ENCODE measurements around the gene EHBP1. TPM values are rescaled to one million over a fixed set of nuclear protein-coding genes. Genes with fewer than 3 reads are reported as not detected.

Gene EHBP1
- total and polyA plus RNA-seq, 4 experiments from 2014 or later, result 9.2 to 31.9 (median 21.0) TPM

DNA sequence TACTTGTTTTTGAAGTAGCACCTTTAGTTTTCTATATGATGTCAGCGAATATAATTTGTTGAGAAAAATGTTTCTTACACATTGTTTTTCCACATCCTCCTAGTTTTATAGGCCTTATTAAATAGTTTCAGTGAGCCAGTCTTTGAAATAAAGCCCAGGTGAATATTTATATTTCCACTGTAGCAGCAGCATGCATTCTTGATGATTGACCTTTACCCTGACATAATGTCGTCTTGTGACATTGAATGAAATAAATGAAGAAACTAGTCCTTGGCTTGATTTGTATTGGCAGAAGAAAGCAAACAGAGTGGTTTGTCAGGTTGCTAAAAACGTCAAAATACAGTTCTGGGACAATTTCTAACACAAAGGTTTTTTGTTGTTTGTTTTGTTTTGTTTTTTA is 84.4 kb downstream of the EHBP1 start:
- no peak overlapping the region for H3K4me3 Mint-ChIP-seq
- no peaks in the 10 kb centered on the region for H3K27me3 Mint-ChIP-seq
- intact Hi-C loops (cut with micrococcal nuclease), result loop anchor here (5.0 kb wide), 1 partner anchor 637 kb away; no protein-coding TSS in a partner anchor
- peaks cover 0 to 4% (median 0%) of the 10 kb centered on the region in 4 donors for H3K4me1 Mint-ChIP-seq
- Histone ChIP-seq H3K4me3 (ENCODE audit: low read length in 2 of 2) (no peak overlapping the region), H3K4me1 (ENCODE audit: insufficient read depth, low read length) (no peaks in the 10 kb centered on the region), H3K36me3 (ENCODE audit: insufficient read depth, low read length) (no peaks in the 10 kb centered on the region), H3K9me3 (ENCODE audit: control insufficient read depth in 1 of 2, low read length in 2 of 2) (no peaks in the 10 kb centered on the region), H3K27ac (ENCODE audit: low read depth, low read length) (no peak overlapping the region), H3K27me3 (ENCODE audit: insufficient read depth, low read length) (no peaks in the 10 kb centered on the region)
- no peak for DNase-seq
- no peaks in the 10 kb centered on the region for H3K36me3 Mint-ChIP-seq
- H3K9me3 Mint-ChIP-seq, result no peaks in the 10 kb centered on the region
- H3K27ac Mint-ChIP-seq, result no peak overlapping the region
- ChIA-PET CTCF (ENCODE audit: partially characterized antibody) (interaction anchor here (4.6 kb wide), 1 partner anchor 14 kb away, joined by 14 read pairs; no protein-coding TSS in a partner anchor), POLR2A (ENCODE audit: partially characterized antibody) (no interaction called here)

DNA sequence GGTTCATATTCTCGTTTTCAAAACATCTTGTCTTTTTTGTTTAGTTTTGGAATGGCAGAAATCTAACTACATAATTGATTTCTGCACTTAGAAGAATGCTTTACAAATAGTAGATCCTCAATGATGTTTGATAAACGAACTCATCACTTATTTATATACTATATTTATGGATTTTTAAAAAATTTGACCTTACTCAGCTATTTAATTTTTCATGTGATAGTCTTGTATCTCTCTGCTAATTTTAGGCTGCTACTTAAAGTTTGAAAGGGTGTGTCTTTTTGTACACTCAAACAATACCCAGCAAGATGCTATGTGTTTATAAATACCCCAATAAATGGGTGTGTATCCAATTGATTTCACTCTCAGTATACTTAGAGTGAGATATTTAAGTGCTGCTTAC is 86.9 kb downstream of the EHBP1 start:
- H3K4me3 Mint-ChIP-seq, result no peak overlapping the region
- POLR2A ChIA-PET (ENCODE audit: partially characterized antibody), result no interaction called here
- no peak overlapping the region for H3K27ac Mint-ChIP-seq
- no peaks in the 10 kb centered on the region for H3K9me3 Mint-ChIP-seq
- H3K4me1 Mint-ChIP-seq, result peaks cover 0 to 4% (median 0%) of the 10 kb centered on the region in 4 donors
- no peak overlapping the region for H3K4me3 ChIP-seq (ENCODE audit: low read length in 2 of 2)
- H3K36me3 ChIP-seq (ENCODE audit: insufficient read depth, low read length), result no peaks in the 10 kb centered on the region
- H3K27me3 Mint-ChIP-seq, result no peaks in the 10 kb centered on the region
- no peak overlapping the region for H3K27ac ChIP-seq (ENCODE audit: low read depth, low read length)
- CTCF ChIA-PET (ENCODE audit: partially characterized antibody), result no interaction called here
- no peaks in the 10 kb centered on the region for H3K9me3 ChIP-seq (ENCODE audit: control insufficient read depth in 1 of 2, low read length in 2 of 2)
- H3K27me3 ChIP-seq (ENCODE audit: insufficient read depth, low read length), result no peaks in the 10 kb centered on the region
- H3K4me1 ChIP-seq (ENCODE audit: insufficient read depth, low read length), result no peaks in the 10 kb centered on the region
- DNase-seq, result no peak
- intact Hi-C loops (cut with micrococcal nuclease), result no loop called here
- no peaks in the 10 kb centered on the region for H3K36me3 Mint-ChIP-seq

DNA sequence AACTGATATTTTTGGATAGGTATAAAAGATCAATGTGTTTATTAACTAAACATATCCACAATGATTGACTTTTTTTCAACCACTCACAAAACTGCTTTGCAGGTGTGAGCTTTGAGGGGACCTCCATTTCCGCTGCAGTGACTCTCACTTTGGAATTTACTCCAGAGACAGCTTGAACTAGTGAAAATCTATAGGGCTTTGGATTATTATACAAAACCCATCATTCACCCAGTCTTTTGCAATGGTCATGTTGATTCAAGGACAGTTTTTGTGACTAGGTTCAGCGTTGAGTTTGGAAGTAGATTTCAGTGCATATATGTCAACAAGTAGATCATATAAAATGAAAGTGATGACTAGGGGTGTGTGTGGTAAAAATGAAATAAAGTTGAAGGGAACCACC is 87.7 kb downstream of the EHBP1 start:
- intact Hi-C loops (cut with micrococcal nuclease), result no loop called here
- Histone ChIP-seq H3K9me3 (ENCODE audit: control insufficient read depth in 1 of 2, low read length in 2 of 2) (no peaks in the 10 kb centered on the region), H3K27ac (ENCODE audit: low read depth, low read length) (no peak overlapping the region), H3K4me3 (ENCODE audit: low read length in 2 of 2) (no peak overlapping the region), H3K27me3 (ENCODE audit: insufficient read depth, low read length) (no peaks in the 10 kb centered on the region), H3K36me3 (ENCODE audit: insufficient read depth, low read length) (no peaks in the 10 kb centered on the region), H3K4me1 (ENCODE audit: insufficient read depth, low read length) (no peaks in the 10 kb centered on the region)
- ChIA-PET POLR2A (ENCODE audit: partially characterized antibody) (no interaction called here), CTCF (ENCODE audit: partially characterized antibody) (no interaction called here)
- Mint-ChIP-seq H3K27ac (no peak overlapping the region), H3K4me3 (no peak overlapping the region), H3K9me3 (no peaks in the 10 kb centered on the region), H3K27me3 (no peaks in the 10 kb centered on the region), H3K4me1 (peaks cover 0 to 4% (median 0%) of the 10 kb centered on the region in 4 donors), H3K36me3 (peaks cover 0 to 2% of the 10 kb centered on the region in 2 donors)
- DNase-seq, result no peak

DNA sequence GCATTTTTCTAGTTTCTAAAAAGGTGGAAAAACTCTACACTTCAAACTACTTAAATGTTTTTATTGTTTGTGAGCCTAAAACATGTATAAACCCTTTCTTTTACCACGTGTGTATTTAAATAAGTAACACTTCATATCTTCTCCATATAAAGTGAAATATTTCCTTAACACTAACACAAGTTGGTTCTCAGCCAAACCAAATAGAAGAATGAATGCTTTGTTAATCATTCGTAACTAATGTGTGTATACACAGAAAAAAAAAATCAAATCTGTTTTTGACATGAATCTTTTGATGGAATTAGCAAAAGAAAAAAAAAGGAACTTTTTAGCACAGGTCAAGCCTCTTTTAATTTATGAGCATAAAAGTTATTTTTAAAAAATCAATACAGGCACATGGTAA is 89.3 kb downstream of the EHBP1 start:
- Mint-ChIP-seq H3K27ac (no peak overlapping the region), H3K36me3 (peaks cover 0 to 2% of the 10 kb centered on the region in 2 donors), H3K27me3 (no peaks in the 10 kb centered on the region), H3K4me1 (peaks cover 0 to 4% (median 2%) of the 10 kb centered on the region in 4 donors), H3K4me3 (no peak overlapping the region), H3K9me3 (no peaks in the 10 kb centered on the region)
- Histone ChIP-seq H3K27ac (ENCODE audit: low read depth, low read length) (no peak overlapping the region), H3K4me1 (ENCODE audit: insufficient read depth, low read length) (no peaks in the 10 kb centered on the region), H3K36me3 (ENCODE audit: insufficient read depth, low read length) (no peaks in the 10 kb centered on the region), H3K27me3 (ENCODE audit: insufficient read depth, low read length) (no peaks in the 10 kb centered on the region), H3K9me3 (ENCODE audit: control insufficient read depth in 1 of 2, low read length in 2 of 2) (no peaks in the 10 kb centered on the region), H3K4me3 (ENCODE audit: low read length in 2 of 2) (no peak overlapping the region)
- DNase-seq, result no peak
- POLR2A ChIA-PET (ENCODE audit: partially characterized antibody), result no interaction called here
- intact Hi-C loops (cut with micrococcal nuclease), result no loop called here
- CTCF ChIA-PET (ENCODE audit: partially characterized antibody), result no interaction called here

DNA sequence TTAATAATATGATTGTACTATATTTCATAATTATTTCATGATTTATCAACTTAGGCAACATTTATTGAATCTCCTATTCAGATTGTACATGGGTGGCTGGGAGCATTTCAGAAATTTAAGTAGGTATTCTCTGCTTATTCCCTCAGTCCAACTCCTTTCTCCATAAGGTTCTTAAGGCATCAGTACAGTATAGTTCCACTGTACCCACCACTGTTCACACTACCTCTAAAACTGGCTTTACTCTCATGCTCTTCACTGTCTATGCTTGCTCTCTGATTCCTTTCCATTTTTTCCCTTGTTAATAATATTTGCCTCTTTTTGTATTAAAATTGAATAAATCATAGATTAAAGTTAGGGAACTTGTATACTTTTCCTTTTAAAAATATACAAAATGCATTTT is 89.8 kb downstream of the EHBP1 start:
- H3K4me3 ChIP-seq (ENCODE audit: low read length in 2 of 2), result no peak overlapping the region
- H3K9me3 ChIP-seq (ENCODE audit: control insufficient read depth in 1 of 2, low read length in 2 of 2), result no peaks in the 10 kb centered on the region
- H3K4me1 ChIP-seq (ENCODE audit: insufficient read depth, low read length), result no peaks in the 10 kb centered on the region

DNA sequence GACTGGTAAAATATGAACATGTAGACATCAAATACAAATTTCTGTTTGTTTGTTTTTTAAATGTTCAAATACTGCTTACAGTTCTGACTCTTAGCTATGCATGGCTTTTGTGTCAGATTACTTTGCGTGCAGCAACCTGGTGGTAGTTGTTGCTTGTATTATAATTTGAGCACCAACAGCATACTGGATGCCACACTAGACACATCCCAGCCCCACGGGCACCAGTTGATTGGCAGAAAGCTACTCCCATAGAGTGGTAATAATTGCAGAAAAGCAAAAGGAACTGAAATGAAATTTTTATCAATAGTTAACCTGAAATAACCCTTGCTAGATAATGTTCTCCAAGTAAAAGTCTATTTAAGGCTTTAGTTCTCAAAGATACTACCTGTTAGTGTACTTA is 91.6 kb downstream of the EHBP1 start:
- no peak for DNase-seq
- intact Hi-C loops (cut with micrococcal nuclease), result no loop called here
- H3K36me3 Mint-ChIP-seq, result peaks cover 0 to 2% of the 10 kb centered on the region in 2 donors
- Histone ChIP-seq H3K27ac (ENCODE audit: low read depth, low read length) (no peak overlapping the region), H3K9me3 (ENCODE audit: control insufficient read depth in 1 of 2, low read length in 2 of 2) (no peaks in the 10 kb centered on the region), H3K4me1 (ENCODE audit: insufficient read depth, low read length) (peaks cover 12% of the 10 kb centered on the region), H3K4me3 (ENCODE audit: low read length in 2 of 2) (no peak overlapping the region), H3K27me3 (ENCODE audit: insufficient read depth, low read length) (no peaks in the 10 kb centered on the region), H3K36me3 (ENCODE audit: insufficient read depth, low read length) (no peaks in the 10 kb centered on the region)
- ChIA-PET POLR2A (ENCODE audit: partially characterized antibody) (no interaction called here), CTCF (ENCODE audit: partially characterized antibody) (no interaction called here)
- H3K27ac Mint-ChIP-seq, result no peak overlapping the region
- no peaks in the 10 kb centered on the region for H3K9me3 Mint-ChIP-seq
- H3K4me1 Mint-ChIP-seq, result peaks cover 19 to 24% (median 21%) of the 10 kb centered on the region in 4 donors
- no peak overlapping the region for H3K4me3 Mint-ChIP-seq
- H3K27me3 Mint-ChIP-seq, result no peaks in the 10 kb centered on the region

More for the DNA sequence above, 89.8 kb downstream of the EHBP1 start:
- Mint-ChIP-seq H3K4me3 (no peak overlapping the region), H3K27me3 (no peaks in the 10 kb centered on the region), H3K27ac (no peak overlapping the region), H3K4me1 (peaks cover 5 to 9% (median 6%) of the 10 kb centered on the region in 4 donors), H3K9me3 (no peaks in the 10 kb centered on the region), H3K36me3 (peaks cover 0 to 2% of the 10 kb centered on the region in 2 donors)
- no peak for DNase-seq
- ChIA-PET CTCF (ENCODE audit: partially characterized antibody) (no interaction called here), POLR2A (ENCODE audit: partially characterized antibody) (no interaction called here)
- Histone ChIP-seq H3K27ac (ENCODE audit: low read depth, low read length) (no peak overlapping the region), H3K27me3 (ENCODE audit: insufficient read depth, low read length) (no peaks in the 10 kb centered on the region), H3K36me3 (ENCODE audit: insufficient read depth, low read length) (no peaks in the 10 kb centered on the region)
- intact Hi-C loops (cut with micrococcal nuclease), result no loop called here

DNA sequence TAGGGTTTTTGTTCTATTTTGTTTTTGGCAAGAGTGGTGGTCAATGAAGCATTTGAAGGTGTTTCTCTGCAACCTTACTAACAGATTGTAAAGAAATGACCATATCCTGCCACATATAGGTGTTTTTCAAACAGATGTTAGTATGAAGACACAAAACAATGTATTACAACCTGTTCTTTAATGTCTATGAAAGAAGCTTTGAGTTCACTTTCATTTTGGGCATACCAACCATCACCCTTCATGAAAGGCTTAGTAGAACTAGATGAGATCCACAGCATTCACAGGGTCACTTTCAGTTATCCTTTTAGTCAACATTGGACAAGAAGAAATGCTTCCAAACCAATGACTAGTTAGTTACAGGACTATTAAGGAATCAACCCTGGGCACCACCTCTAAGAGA is 95.1 kb downstream of the EHBP1 start:
- H3K4me3 Mint-ChIP-seq, result peak overlapping the region in 2 of 8 donors; percentile 6 to 83
- H3K27me3 ChIP-seq (ENCODE audit: insufficient read depth, low read length), result no peaks in the 10 kb centered on the region
- H3K4me1 ChIP-seq (ENCODE audit: insufficient read depth, low read length), result peaks cover 13% of the 10 kb centered on the region
- H3K36me3 Mint-ChIP-seq, result peaks cover 3 to 4% of the 10 kb centered on the region in 2 donors
- no peaks in the 10 kb centered on the region for H3K27me3 Mint-ChIP-seq
- peaks cover 0 to 2% (median 0%) of the 10 kb centered on the region in 8 donors for H3K9me3 Mint-ChIP-seq
- no peaks in the 10 kb centered on the region for H3K9me3 ChIP-seq (ENCODE audit: control insufficient read depth in 1 of 2, low read length in 2 of 2)
- CTCF ChIA-PET (ENCODE audit: partially characterized antibody), result interaction anchor here (2.3 kb wide), 1 partner anchor 13 kb away, joined by 5 read pairs; no protein-coding TSS in a partner anchor
- no peak overlapping the region for H3K4me3 ChIP-seq (ENCODE audit: low read length in 2 of 2)
- H3K36me3 ChIP-seq (ENCODE audit: insufficient read depth, low read length), result no peaks in the 10 kb centered on the region
- no peak overlapping the region for H3K27ac ChIP-seq (ENCODE audit: low read depth, low read length)
- H3K4me1 Mint-ChIP-seq, result peaks cover 20 to 26% (median 22%) of the 10 kb centered on the region in 4 donors
- peak overlapping the region in 1 of 7 donors; percentile 7 for H3K27ac Mint-ChIP-seq
- no peak for DNase-seq
- intact Hi-C loops (cut with micrococcal nuclease), result no loop called here
- POLR2A ChIA-PET (ENCODE audit: partially characterized antibody), result no interaction called here
